Uterus (tissue), 4 donors: ENCODE data around the gene ACTN1. TPM values are rescaled to one million over a fixed set of nuclear protein-coding genes. Genes with fewer than 3 reads are reported as not detected.

Experiments used
- DNase-seq, 2 donors: peaks; one replicate each; pipeline ENCODE4 v3.0.0-alpha.2; 2019 to 2020
- H3K27ac ChIP-seq, 2 donors: fragments of 200-600 bp; sonication (generic); 1 replicate in 1 of 2; 2 replicates in 1 of 2; pipeline ENCODE4 v1.5.1; 2016 to 2018
- H3K27me3 ChIP-seq, 2 donors: fragments of 200-600 bp; sonication (generic); one replicate each; pipeline ENCODE4 v1.5.1; 2018 to 2019; ENCODE audit warnings: control low read depth in 1 of 2
- H3K36me3 ChIP-seq, 2 donors: fragments of 200-600 bp; sonication (generic); one replicate each; pipeline ENCODE4 v1.5.1; 2019; ENCODE audit warnings: control low read depth in 1 of 2
- H3K4me1 ChIP-seq, 2 donors: fragments of 200-600 bp; sonication (generic); one replicate each; pipeline ENCODE4 v1.5.1; 2018 to 2019; ENCODE audit warnings: control low read depth in 1 of 2
- H3K4me3 ChIP-seq, 2 donors: fragments of 200-600 bp; sonication (generic); 1 replicate in 1 of 2; 2 replicates in 1 of 2; pipeline ENCODE4 v1.5.1; 2018 to 2019; ENCODE audit warnings: mild to moderate bottlenecking in 1 of 2
- H3K9me3 ChIP-seq, 2 donors: fragments of 200-600 bp; sonication (generic); one replicate each; pipeline ENCODE4 v1.5.1; 2019; ENCODE audit warnings: control low read depth in 1 of 2
- POLR2A ChIP-seq, 2 donors: fragments of 450-650 bp; IDR thresholded peaks; one replicate each; pipeline ENCODE4 v1.6.1; 2016; ENCODE audit warnings: antibody characterized with exemption in 2 of 2, mild to moderate bottlenecking in 1 of 2, moderate library complexity in 1 of 2
- intact Hi-C: fragments of 100-400 bp; cut with DNase I; formaldehyde crosslinking; loops from one replicate; pipeline ENCODE4 v1.15.1; 2023; ENCODE audit warnings: low total_unique reads
- total RNA-seq, 4 donors: library from RNA; depleted of rRNA in 3 of 4; stranded (reverse); fragments of >200 nt in 3 of 4; gene quantifications; one replicate each; pipeline versions ENCODE4 v1.1.0 to v1.2.4, GENCODE V29; 2014 to 2023
- TF ChIP-seq, protein P1 (sequence below), 4 experiments: fragments of 200-600 bp in 2 of 4; fragments of 450-650 bp in 2 of 4; sonication (generic) in 2 of 4; IDR thresholded peaks; one replicate each; pipeline ENCODE4 v1.5.1; 2016 to 2019; ENCODE audit warnings: antibody characterized with exemption in 4 of 4, mild to moderate bottlenecking in 2 of 4, moderate library complexity in 1 of 4
- donor health status: DM: yes; HTN: yes; CAD: no.

ACTN1 gene
- total RNA-seq, 4 donors from 2014 or later: 147 to 538 (median 343) TPM

DNA sequence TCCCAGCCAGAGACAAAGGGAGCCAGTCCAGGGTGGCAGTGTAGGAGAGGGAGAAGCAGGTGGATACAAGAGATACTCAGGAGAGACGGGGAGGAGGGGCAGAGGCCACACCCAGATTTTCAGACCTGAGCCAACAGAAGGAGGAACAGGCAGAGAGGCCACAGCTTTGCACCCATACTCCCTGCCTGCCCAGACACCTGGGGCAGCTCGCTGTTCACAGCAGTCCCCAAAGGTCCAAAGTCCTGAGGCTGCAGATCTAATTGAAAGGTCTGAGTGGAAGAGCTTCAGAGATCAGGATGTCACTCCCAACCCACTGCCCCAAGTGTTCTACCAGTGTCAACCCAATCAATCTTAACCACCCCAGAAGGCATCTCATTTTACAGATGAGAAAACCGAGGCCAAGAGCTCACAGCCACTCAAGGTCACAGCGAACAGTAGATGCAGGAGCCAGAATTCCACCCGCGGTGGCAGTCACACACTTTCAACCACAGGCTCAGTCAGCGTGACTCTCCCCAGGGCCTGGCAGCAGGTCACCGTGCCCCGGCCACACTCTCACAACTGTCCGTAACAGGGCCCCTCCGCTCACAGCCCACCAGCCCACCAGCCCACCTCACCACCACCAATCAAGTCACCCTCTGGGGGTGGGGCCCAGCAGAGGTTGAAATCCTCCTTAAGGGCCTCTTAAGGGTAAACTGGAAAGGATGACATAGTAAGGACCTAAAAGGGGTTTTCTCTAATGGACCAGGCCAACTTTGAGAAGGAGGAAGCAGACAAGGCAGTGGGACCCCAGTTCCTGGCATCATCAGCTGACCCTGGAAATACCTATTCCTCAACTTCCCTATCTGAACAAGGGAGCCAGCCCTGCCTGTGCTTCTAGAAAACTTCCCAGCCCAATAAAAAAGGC is 33.3 kb downstream of the ACTN1 start:
- TF ChIP-seq, protein P1, sequence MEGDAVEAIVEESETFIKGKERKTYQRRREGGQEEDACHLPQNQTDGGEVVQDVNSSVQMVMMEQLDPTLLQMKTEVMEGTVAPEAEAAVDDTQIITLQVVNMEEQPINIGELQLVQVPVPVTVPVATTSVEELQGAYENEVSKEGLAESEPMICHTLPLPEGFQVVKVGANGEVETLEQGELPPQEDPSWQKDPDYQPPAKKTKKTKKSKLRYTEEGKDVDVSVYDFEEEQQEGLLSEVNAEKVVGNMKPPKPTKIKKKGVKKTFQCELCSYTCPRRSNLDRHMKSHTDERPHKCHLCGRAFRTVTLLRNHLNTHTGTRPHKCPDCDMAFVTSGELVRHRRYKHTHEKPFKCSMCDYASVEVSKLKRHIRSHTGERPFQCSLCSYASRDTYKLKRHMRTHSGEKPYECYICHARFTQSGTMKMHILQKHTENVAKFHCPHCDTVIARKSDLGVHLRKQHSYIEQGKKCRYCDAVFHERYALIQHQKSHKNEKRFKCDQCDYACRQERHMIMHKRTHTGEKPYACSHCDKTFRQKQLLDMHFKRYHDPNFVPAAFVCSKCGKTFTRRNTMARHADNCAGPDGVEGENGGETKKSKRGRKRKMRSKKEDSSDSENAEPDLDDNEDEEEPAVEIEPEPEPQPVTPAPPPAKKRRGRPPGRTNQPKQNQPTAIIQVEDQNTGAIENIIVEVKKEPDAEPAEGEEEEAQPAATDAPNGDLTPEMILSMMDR (IDR thresholded peaks at IDR 0.05): no peak
- no peak for TF ChIP-seq POLR2A (IDR thresholded peaks at IDR 0.05)
- Histone ChIP-seq H3K9me3 (no peaks in the 10 kb centered on the region), H3K27ac (peak overlapping the region; percentile 93 to 95), H3K27me3 (no peaks in the 10 kb centered on the region), H3K4me3 (no peak overlapping the region), H3K36me3 (no peaks in the 10 kb centered on the region), H3K4me1 (peaks cover 15 to 57% of the 10 kb centered on the region in 2 donors)
- peak in 1 of 2 donors; percentile 27 for DNase-seq
- intact Hi-C loops: no loop called here

DNA sequence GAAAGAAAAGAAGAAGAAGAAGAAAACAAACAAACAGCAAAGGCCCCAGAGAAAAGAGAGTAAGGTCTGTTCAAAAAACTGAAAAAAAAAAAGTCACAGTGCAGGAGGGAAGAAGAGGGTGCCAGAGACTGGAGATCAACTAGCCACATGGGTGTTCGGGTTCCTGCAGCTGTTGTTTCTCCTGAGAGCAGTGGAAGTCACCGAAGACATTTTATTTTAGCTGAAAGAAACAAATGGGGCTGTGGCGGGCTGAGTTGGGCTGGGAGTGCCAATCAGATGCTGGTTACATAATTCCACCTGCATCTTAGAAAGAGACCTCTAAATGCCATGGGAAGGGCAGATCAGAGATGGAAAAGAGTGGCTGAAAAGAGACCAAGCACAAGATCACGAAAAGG is 33.9 kb downstream of the ACTN1 start:
- peak overlapping the region; percentile 93 to 95 for H3K27ac ChIP-seq
- H3K9me3 ChIP-seq: no peaks in the 10 kb centered on the region
- no peaks in the 10 kb centered on the region for H3K27me3 ChIP-seq
- DNase-seq: no peak
- TF ChIP-seq, protein P1 (IDR thresholded peaks at IDR 0.05): no peak
- TF ChIP-seq POLR2A (IDR thresholded peaks at IDR 0.05): no peak
- intact Hi-C loops: no loop called here
- no peaks in the 10 kb centered on the region for H3K36me3 ChIP-seq
- H3K4me1 ChIP-seq: peaks cover 17 to 55% of the 10 kb centered on the region in 2 donors
- no peak overlapping the region for H3K4me3 ChIP-seq

DNA sequence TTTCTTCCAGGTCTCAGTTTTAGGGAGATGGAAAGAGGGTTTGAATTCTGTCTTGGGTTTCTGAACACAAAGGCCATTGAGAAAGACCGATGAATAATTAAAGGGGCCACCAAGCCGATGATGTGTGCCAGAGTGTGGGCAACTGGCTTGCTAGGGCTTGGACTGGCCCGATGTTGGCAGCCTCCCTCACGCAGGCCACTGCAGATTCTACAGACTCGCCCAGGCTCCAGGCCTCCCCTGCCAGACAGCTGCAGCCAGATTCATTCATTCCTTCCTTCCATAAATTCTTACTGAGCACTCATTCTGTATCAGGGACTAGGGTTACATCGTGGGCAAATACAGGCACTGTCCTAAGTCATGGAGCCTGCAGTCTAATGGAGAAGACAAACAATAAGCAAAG is 34.9 kb downstream of the ACTN1 start:
- Histone ChIP-seq H3K9me3 (no peaks in the 10 kb centered on the region), H3K36me3 (no peaks in the 10 kb centered on the region), H3K27me3 (no peaks in the 10 kb centered on the region), H3K4me3 (no peak overlapping the region), H3K4me1 (peaks cover 21 to 47% of the 10 kb centered on the region in 2 donors), H3K27ac (peak overlapping the region; percentile 93 to 95)
- intact Hi-C loops: loop anchor here (5.0 kb wide), 1 partner anchor 33 kb away; the partner anchor contains the start of gene ACTN1
- no peak for DNase-seq
- TF ChIP-seq, protein P1 (IDR thresholded peaks at IDR 0.05): no peak
- TF ChIP-seq POLR2A (IDR thresholded peaks at IDR 0.05): no peak

DNA sequence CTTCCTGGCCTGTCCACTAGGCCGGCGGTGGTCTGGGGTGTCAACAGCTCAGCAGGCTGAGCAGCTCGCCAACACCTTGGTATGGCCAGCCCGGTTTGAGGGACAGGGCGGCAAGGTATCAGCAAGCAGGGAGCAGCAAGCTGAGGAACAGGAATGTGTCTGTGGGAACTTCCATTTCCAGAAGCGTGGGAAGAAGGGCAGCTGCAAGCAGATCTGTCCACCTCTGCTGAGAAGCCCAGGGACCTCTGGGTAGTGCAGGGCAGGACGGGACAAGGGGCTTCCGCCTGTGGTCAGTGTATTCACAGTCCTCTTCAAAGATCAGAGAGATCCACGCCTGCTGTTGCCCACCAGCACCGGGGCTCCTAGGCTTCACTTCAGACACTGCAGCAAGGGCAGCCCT is 36.0 kb downstream of the ACTN1 start:
- TF ChIP-seq, protein P1 (IDR thresholded peaks at IDR 0.05): no peak
- TF ChIP-seq POLR2A (IDR thresholded peaks at IDR 0.05): no peak
- peak overlapping the region; percentile 93 to 95 for H3K27ac ChIP-seq
- no peak overlapping the region for H3K4me3 ChIP-seq
- peaks cover 27 to 46% of the 10 kb centered on the region in 2 donors for H3K4me1 ChIP-seq
- H3K36me3 ChIP-seq: no peaks in the 10 kb centered on the region
- no peaks in the 10 kb centered on the region for H3K9me3 ChIP-seq
- DNase-seq: no peak
- H3K27me3 ChIP-seq: no peaks in the 10 kb centered on the region
- intact Hi-C loops: loop anchor here (5.0 kb wide), 1 partner anchor 34 kb away; the partner anchor contains the start of gene ACTN1
